T follicular helper cell (primary cell): Measurements from ENCODE around the gene PCBP4.

Source experiments
- DNase-seq: peaks from one replicate; pipeline ENCODE4 v3.0.0-alpha.2; 2020; ENCODE audit warnings: low read depth
- total RNA-seq, 2 experiments: gene quantifications; one replicate each; lab custom pipeline; 2026; lab: John Stamatoyannopoulos, UW

PCBP4 gene
- 5.6 to 28.0 reads per million in 2 experiments for total RNA-seq

DNA sequence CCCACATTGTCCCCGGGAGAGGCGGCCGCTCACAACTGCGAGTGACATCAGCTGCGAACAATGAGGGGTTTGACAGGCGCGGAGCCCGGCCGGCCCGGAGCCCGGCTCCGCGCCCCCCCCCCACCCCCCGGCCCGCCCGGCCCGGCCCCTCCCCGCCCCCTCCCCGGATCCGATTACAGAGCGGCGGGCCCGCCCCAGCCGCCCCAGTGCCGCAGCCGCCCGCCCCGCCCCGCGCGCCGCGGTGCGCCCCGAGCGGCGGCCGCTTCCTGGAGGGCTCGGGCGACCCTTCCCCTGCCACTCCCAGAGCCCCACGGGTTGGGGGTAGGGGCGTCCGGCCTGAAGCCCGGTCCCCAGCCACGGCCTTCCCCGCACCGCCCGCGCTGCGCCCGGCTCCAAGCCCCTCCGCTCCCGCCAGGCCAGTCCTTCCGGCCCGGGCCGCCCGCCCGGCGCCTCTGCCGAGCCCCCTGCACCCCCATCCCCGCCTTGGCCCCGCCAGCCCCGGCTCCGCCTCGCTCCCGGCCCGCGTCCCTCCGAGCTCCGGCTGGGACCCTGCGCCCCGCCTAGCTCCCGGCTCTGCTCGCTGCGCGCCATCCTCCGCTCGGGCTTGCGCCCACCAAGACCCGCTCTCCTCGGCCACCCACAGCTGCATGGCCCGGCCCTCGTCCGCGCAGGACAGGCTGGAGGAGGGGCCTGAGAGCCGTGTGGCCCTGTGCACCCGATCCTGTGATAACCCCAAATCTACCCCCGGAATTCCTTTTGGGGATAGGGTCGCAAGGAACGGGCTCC is at the start of gene PCBP4:
Gene PCBP4, minus strand, starts transcription at position 71 of the 786 bp plus-strand sequence. CDS start 6,214 bp downstream, outside the sequence.
- DNase-seq, result peak; percentile 33

DNA sequence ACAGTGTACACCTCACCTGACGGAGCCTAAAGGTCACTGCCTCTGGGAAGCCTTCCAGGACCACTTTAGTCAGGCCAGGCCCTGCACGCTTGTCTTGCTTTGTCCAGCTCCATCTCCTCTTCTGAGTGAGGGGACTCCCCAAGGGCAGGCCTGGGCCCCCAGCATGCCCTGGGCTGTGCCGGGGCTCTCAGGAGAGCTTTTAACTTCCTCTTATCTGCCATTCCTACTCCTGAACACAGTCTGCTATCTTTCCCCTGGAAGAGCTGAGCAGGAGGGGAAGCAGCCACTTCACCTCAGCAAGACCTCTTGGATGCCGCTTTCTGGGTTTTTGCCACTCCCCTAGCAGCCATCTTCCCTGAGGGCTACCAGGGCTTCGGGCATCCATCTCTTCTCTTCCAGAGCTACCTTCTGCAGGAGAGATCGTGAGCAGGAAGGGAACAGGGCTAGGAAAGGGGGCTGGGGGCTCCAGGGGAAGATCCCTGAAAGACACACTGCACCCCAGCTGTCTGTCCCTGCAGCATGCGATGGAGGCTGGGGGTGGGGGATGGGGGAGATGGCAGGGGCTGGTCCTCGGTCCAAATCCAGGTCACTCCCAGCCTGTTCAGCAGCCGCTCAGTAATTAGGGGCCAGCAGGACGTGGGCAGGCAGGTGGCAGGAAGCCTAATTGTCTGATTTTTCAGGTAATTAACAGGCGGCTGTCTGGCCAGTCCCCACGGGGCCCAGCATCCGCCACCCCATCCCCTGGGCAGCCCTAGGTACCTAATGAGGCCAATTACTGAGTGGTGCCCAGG is 48.4 kb upstream of the PCBP4 start:
- DNase-seq, result no peak

DNA sequence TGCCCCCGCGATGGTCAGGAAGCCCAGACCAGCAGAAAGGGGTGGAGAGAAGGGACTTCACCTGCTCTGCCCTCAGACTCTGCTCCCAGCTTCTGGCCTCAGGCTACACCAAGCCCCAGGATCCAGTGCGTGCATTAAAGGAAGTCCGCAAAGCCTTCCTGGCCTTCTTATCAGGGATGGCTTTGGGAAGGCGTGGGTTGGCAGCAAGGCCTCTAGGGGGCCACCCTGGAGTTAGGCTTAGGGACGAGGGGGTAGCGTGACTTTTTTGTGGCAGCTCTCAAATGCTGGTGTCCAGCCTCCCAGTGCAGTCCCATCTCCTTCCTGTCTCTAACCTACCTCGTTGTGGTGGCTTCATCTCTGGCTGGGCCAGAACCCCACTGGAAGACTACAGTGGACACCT is 47.4 kb upstream of the PCBP4 start:
- DNase-seq, result no peak

DNA sequence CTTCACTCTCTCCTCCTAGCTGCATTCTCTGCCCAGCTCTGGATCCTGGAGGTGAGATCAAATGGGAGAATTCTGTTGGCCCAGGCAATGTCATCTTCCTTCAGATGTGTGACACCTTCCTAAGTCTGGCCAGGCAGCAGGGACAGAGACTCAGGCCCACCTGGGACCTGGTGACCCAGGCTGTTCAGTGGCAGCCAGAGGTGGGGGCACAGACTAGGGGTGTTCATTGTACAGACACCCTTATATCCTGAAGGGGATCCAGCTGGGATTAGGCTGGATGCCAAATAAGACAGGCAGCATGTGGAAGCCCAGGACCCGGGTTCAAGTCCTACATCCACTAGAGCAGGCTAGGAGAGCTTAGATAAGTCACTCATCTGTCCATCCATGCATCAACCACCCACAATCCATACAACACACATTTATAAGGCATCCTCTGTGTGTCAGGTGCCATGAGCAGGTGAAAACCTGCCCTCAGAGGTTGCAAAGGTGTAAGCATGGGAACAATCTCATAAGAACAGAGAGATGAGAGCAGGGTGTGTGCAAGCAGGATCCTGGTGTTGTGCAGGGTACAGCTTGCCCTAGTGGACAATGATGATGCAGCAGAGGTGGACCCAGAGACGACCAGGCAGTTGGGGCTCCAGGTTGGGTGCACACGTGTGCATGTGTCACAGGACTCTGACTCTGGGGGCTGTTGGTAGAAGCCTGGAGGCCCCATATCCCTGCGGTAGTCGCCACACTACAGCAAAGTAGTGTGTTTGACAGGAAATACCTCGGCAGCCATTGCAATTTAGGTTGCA is 46.7 kb upstream of the PCBP4 start:
- no peak for DNase-seq

DNA sequence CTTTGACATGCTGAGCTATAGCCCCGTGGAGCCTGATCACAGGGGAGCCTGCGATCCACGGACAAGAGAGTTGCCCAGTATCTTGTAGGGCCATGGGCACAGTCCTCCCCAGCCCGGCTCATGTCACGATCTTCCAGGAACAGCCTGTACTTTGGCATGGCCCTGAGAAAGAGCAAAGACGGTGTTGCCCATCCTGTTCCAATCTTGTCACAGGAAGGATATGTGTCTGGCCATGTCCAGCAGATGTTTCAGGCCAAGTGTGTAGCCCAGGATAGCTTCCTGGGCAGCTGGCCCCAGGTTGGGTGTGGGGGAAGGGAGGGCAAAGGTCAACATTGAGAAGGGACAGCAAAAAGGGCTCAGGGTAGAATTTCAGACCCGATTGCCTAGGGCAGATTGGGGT is 45.4 kb upstream of the PCBP4 start:
- no peak for DNase-seq

DNA sequence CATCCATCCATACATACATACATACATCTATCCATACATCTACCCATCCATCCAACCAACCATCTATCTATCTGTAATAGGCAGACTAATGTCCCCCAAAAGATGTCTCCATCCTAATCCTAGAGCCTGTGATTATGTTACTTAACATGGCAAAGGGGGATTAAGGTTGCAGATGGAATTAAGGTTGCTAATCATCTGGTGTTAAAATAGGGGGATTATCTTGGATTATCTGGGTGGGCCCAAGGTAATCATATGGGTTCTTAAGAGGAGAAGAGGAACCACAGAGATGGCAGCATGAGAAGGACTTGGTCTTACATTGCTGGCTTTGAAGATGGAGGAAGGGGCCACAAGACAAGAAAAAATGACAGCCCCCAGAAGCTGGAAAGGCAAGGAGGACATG is 43.2 kb upstream of the PCBP4 start:
- DNase-seq, result no peak

DNA sequence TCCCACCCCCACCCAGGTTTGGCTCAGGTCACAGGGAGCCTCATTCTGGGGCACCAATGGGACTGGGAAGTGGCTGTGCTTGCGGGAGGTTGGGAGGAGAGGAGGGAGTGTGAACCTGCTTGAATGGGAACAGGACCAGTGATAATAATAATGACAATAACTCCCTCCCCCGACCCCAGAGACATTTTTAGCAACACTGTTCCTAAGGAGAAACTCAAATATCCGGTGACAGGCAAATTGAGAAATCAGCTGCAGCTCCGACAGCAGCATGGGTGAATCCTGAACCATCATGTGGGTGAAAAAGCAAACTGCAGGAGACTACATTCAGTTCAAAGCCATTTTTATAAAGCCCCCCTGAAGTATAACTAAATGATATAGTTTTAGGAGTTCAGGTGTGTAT is 40.0 kb upstream of the PCBP4 start:
- no peak for DNase-seq

DNA sequence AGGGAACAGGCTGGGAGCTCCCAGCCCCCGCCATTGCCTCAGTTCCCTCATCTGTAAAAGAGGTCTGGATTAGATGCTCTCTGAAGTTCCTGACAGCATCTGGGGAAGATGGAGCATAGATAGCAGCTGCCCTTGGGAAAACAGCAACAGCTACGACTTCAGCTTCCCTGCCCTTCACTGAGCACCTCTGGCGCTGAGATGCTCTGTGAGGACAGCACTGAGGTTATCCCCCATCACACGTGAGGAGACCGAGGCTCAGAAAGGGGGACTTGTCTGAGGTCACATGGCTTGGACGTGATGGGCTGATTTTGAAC is 39.5 kb upstream of the PCBP4 start:
- no peak for DNase-seq

DNA sequence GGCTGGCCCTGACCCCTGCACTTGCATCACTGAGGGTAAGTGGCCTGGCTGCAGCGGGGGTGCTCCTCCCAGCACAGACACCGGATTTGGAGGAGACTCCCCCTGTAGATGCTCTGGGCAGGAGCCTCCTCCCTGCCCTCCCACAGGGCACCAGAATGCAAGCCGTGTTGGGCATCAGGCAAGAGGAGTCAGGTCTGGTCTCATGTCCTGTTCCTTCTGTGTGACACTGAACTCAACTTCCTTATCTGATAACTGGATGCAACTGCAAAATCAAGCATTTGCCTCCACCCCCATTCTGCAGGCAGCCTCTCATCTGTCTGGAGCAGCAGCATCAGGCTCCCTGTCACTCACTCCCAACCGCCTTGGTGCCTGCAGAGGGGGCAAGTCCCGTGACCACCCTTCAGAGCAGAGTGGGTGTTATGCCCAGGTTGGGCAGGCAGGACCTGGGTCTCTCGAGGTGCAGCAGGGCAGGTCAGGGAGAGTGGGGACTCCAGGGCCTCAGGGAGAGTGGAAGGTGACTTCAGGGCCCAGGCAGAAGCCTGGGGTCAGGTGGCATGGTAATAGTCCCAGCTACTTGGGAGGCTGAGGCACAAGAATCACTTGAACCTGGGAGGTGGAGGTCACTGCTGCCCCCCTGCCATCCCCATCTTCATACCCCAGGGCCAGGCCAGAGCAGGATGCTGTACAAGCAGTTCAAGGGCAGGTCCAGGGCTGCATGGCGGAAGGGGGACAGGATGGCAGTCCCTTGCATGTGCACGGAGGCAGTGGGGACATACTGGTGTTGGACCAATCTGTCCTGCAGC is 39.0 kb upstream of the PCBP4 start:
- DNase-seq, result no peak

DNA sequence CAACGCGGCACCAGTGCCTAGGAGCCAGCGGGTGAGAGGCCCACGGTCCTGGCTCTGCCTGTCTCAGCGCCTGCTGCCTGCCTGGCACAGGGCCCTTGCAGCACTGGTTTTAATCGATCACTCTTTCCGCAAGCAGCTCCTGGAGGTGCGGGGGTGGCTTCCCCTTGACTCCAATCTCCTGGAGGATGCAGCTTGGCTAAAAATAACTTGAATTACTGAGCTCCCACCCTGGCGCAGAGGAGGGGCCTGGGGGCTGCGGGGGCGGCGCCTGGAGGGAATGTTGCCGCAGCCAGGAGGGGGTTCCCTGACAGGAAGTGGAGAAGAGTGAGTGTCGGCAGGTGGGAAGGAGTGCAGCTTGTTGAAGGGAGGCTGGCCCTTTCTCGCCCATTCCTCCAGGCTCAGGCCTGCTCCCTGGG is 38.3 kb upstream of the PCBP4 start:
- DNase-seq, result no peak

DNA sequence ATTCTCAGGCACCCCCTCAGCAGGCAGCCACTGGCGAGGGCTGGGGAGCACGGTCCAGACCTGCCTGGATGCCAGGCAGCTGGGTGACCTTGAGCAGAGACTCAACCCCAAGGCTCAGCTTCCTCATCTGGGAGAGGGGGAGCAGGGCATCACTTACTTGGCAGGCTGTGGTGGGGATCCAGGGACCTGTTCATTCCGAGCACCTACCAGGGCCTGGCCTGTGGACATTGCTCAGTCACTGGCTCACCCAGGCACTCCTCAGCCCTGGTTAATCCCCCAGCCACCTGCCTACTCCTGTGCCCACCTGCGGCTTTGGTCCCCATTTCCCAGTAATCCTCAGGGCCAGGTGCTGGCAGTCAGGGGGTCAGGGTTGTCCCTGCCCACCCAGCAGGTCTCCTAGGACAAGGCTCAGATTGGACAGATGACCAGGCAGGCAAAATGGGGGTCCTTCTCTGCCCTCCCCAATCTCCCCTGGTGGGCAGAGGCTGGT is 37.7 kb upstream of the PCBP4 start:
- DNase-seq, result no peak

DNA sequence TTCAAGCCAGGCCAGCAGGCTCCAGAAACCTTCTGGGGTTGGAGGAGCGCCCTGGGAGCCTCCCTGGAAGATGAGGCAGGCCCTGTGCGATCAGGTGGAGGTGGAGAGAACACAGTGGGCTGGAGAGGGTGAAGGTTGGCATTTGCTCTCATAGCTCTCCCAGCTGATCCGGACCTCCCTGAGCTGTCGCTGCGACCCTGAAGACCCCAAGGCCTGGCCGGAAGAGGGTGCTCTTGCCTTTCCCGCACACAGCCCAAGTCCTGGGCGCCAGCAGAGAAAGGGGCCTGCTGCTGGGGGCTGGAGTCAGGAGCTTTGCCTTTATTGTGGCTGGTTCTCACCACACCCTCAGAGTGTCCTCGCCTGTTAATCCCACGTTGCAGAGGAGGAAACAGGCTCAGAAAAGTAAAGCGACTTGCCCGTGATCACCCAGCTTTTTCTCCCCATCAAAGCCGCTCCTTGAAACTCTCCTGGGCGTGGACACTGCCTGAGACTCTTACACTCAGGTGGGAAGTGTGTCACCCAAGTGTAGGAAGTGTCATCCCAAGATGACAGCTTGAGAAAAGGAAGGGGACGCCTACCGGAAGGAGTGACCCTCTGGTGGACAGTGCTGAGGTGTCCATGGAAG is 37.0 kb upstream of the PCBP4 start:
- DNase-seq, result no peak

DNA sequence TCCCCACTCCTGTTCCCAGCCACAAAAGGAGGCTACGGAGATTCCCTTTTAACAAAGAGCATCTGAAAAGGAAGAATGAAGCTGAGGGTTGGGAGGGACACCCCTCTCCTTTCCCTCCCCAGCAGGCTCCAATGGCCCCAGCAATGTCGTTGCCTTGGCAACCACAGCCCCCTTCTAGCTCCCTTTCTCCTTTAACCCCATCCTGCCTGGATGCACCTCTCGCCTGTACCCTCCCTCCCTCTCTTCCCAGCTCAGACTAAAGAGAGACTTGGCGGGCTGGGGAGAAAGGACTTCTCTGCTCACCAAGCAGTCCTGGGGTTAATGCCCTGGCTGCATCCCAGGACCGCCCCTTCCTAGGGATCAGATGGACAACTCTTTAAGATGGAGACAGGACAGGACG is 35.5 kb upstream of the PCBP4 start:
- no peak for DNase-seq

DNA sequence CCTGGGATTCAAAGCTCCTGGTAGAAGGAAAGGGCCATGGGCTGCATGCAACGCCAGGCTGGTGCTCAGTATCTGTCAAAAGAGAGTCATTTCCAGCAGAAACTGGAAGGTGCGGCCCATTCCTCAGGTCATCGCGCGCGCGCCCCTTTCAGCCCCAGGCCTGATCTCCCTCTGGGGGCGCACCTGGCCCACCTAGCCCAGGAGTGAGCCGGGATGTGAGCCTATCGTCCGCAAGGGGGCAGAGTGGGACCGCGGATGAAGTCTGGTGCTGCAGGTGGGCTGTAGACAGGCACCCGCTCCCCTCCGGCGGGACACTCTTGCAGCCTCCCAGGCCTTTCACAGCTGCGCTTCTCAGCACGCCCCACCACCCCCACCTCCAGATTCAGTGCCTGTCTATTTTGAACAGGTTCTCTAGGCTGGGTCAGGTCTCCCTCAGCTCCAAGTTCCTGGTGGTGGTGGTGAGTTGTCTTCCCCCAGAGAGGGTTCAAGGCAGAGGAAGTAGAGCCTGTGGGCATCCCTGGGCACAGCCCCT is 34.3 kb upstream of the PCBP4 start:
- peak; percentile 79 for DNase-seq

DNA sequence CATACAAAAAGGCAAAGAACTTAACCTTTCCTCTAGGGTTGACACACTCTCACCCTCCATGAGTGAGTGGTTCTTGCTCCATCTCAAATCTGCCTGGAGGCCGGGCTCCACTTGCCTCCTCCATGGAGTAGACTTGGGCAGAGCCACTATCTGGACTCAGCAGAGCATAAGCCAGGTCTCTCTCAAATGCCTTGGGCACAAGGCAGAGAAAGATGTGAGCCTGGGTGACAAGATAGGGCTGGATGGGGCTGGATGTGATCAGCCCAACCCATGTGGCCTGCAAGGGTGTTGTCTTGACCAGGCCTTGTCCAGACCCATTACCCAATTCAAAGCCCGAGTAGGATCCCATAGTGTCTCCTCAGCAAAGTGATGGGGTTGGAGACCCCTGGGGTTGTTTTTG is 32.6 kb upstream of the PCBP4 start:
- no peak for DNase-seq

DNA sequence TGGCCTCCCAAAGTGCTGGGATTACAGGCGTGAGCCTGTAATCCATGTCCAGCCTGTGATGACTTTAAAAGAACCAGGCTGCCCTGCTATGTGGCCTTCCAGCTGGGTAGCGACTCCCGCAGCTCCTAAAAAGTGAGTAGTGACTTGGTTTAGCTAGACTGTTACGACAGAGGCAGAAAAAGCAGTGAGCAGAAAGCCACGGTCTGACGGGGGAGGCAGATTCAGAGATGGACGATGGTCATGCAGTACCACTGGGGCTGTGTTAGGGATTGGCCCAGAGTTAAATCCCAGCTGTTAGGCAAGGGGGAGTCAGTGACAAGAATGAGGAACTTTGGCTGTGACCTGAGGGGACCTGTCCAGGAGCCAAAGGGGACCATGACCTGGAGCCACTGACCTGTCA is 31.5 kb upstream of the PCBP4 start:
- DNase-seq, result no peak

DNA sequence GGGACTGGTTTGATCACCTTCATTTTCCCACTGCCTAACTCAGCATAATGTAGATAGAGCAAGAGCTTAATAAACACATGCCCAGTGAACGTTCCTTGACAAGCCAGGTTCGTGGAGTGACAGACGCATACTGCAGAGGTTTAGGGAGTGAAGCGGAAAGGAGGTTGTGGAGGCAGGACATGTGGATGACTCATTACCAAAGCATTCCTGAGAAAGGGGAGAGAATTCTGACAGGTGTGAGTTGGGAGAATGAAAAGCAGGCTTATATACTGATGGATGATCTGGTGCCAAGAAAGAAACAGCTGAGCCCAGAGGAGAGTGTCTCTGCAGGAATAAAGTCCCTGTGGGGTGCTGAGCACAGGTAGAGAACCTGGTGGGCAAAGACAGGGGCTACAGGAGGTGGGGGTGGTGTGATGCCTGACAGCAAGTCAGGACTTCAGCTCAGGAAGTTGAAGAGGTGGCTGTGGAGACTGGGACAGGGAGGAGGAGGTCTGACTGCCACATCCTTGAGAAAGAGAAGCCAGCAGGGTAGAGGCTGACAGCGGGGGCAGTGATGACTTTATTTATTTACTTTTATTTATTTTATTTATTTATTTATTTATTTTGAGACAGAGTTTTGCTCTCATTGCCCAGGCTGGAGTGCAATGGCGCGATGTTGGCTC is 30.8 kb upstream of the PCBP4 start:
- no peak for DNase-seq

DNA sequence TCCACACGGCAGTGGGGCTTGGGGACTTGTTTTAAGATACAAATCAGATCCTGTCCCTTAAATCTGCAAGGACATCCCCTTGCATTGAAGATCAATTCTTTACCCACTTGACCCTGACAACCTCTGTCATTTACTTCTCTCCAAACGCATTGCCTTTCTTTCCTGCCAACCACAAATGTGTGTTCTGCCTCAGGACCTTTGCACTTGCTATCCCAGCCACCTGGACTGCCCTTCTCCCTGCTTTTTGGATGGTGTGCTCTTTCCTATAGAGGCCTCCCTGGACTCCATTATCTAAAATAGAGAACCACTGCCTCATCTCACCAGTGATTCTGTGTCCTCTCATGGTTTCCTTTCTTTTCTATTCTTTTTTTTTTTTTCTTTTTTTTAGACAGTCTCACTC is 29.9 kb upstream of the PCBP4 start:
- no peak for DNase-seq

DNA sequence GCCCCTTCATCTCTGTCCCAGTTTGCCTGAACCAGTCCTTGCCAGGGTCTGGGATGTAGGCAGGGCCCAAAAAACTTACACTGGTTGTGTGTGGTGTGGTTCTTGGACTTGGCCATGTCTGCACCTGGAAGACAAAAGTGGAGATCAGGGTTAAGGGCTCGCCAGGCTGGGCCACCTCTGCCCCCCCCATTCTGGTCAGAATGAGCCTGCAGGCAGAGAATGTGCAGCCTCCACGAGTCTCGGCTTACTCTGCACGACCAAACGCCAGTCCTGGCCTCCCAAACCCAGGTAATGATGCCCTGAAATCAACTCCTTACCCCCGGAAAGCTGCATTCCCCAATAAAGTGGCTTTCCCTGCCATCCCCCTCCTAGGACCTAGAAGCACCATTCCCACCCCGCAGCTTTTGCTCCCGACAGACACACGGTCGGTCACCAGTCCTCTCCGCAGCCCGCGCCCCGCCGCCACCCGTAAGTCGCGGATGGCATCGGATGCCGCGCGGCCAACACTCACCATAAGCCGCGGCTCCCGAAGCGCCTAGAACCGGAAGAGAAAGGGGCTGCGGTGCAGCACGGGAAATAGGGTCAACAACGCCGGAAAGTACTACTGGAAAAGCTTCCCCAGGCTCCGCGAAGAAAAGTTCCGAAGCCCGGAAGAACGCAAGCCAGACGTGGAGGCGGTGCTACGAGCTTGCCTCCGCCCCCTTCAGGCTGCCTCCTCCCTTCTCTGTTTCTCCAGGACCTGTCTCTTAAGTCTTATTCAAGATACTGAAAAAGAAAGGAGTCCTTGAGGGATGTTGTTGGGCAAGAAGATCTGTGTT is 28.3 kb upstream of the PCBP4 start, which contains the start of gene RPL29:
Gene RPL29, minus strand, starts transcription at position 550 of the 818 bp plus-strand sequence. Its CDS starts 434 bp downstream, at position 116.
- DNase-seq, result peak; percentile 89
